Ovary (tissue), 3 donors: ENCODE results near the gene CRACR2A.

Experiments used
- POLR2A ChIP-seq: fragments of 450-650 bp; IDR thresholded peaks from one replicate; pipeline ENCODE4 v1.6.1; 2017; ENCODE audit warnings: antibody characterized with exemption, mild to moderate bottlenecking, moderate library complexity
- TF ChIP-seq, protein P1 (sequence below), 3 donors: fragments of 450-650 bp in 2 of 3; fragments of 200-600 bp in 1 of 3; IDR thresholded peaks; one replicate each; pipeline versions ENCODE4 v1.5.1 to v1.8.0; 2016 to 2022; ENCODE audit warnings: antibody characterized with exemption in 3 of 3, mild to moderate bottlenecking in 1 of 3
- donor health status: DM: no; HTN: no; CAD: no.

DNA sequence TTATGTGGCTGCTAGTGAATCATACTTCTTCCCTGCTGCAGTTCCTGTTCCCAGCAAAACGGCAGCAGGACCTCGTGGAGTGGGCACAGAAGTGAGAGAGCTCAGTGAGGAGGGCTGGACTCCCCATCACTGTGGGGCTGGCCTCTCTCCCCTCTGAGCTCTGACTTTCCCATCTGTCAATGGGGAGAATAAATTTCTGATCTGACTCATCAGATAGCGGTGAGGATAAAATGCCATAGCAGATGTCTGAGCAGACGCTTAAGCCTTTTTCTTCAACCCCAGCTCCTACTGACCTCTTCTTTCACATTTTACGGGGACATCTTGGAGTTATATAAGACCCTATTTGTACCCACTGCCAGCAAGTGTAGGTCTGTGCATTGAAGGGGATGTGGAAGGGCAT, 116.6 kb downstream of the CRACR2A start:
- TF ChIP-seq, protein P1, sequence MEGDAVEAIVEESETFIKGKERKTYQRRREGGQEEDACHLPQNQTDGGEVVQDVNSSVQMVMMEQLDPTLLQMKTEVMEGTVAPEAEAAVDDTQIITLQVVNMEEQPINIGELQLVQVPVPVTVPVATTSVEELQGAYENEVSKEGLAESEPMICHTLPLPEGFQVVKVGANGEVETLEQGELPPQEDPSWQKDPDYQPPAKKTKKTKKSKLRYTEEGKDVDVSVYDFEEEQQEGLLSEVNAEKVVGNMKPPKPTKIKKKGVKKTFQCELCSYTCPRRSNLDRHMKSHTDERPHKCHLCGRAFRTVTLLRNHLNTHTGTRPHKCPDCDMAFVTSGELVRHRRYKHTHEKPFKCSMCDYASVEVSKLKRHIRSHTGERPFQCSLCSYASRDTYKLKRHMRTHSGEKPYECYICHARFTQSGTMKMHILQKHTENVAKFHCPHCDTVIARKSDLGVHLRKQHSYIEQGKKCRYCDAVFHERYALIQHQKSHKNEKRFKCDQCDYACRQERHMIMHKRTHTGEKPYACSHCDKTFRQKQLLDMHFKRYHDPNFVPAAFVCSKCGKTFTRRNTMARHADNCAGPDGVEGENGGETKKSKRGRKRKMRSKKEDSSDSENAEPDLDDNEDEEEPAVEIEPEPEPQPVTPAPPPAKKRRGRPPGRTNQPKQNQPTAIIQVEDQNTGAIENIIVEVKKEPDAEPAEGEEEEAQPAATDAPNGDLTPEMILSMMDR (IDR thresholded peaks at IDR 0.05), result no peak
- TF ChIP-seq POLR2A, result no peak
